ENCODE results near the gene CNOT3. TPM values are rescaled to one million over a fixed set of nuclear protein-coding genes. Genes with fewer than 3 reads are reported as not detected.

The CNOT3 gene
- total and polyA plus RNA-seq, 2 of the 13 experiments (the other 11 are each of a cell fraction or from before 2014, with no cell fraction given), result 4.3 to 5.8 TPM

- peak; percentile 63; the same call in 1 of the 2 replicates for TF ChIP-seq AKAP8 (CRISPR knock-in tag; IDR thresholded peaks at IDR 0.05)
- peak; percentile 70 for TF ChIP-seq MYPOP (CRISPR knock-in tag; IDR thresholded peaks at IDR 0.05)
- no peak for TF ChIP-seq ZNF576 (CRISPR knock-in tag; IDR thresholded peaks at IDR 0.05)
- no peak for TF ChIP-seq KLF11 (CRISPR knock-in tag; IDR thresholded peaks at IDR 0.05)
- TF ChIP-seq EZH2 (conservative IDR thresholded peaks at IDR 0.05; ENCODE audit: low read depth, low read length), result no peak
- no peak for TF ChIP-seq ZFP36 (IDR thresholded peaks at IDR 0.05; ENCODE audit: borderline replicate concordance, low read depth, low read length, partially characterized antibody)
- TF ChIP-seq ZBTB46 (CRISPR knock-in tag; IDR thresholded peaks at IDR 0.05; ENCODE audit: borderline replicate concordance), result no peak
- no peak for TF ChIP-seq DR1 (CRISPR knock-in tag; IDR thresholded peaks at IDR 0.05)
- TF ChIP-seq ERF (CRISPR knock-in tag; IDR thresholded peaks at IDR 0.05), result peak; percentile 55; the same call in 1 of the 2 replicates
- TF ChIP-seq GABPA (IDR thresholded peaks at IDR 0.05; ENCODE audit: low read depth, low read length), result no peak; the same call in 1 of the 2 replicates
- TF ChIP-seq GABPA (CRISPR knock-in tag; IDR thresholded peaks at IDR 0.05; ENCODE audit: low read depth), result peak; percentile 67; the same call in 1 of the 2 replicates
- no peak for TF ChIP-seq XRCC5 (optimal IDR thresholded peaks at IDR 0.05; ENCODE audit: low read length)
- 0 out of 2 replicates have a peak, but pooled peaks have one; percentile 44 for TF ChIP-seq ZNF609 (CRISPR knock-in tag; IDR thresholded peaks at IDR 0.05; ENCODE audit: borderline replicate concordance)
- peak; percentile 3; the same call in 1 of the 2 replicates for TF ChIP-seq ZNF543 (CRISPR knock-in tag; IDR thresholded peaks at IDR 0.05)
- TF ChIP-seq ARNT (IDR thresholded peaks at IDR 0.05), result no peak
- TF ChIP-seq ZNF891 (CRISPR knock-in tag; IDR thresholded peaks at IDR 0.05), result no peak
- TF ChIP-seq TCF12 (IDR thresholded peaks at IDR 0.05), result no peak
- no peak for TF ChIP-seq TCF12 (CRISPR knock-in tag; IDR thresholded peaks at IDR 0.05)
- no peak for TF ChIP-seq ZNF281 (CRISPR knock-in tag; IDR thresholded peaks at IDR 0.05; ENCODE audit: borderline replicate concordance)
These were observed 52.4 kb downstream of the CNOT3 start (continued) for GRCh38 chr19:54189735-54190502.

Measured in HepG2 (cell line).